Activated CD4-positive, alpha-beta T cell treated with anti-CD3 and anti-CD28 coated beads, Interleukin-2, amount 10 ng/mL, durations not matched to agents 7 days and 5 days (primary cell): ENCODE results near the gene MET. TPM values are rescaled to one million over a fixed set of nuclear protein-coding genes. Genes with fewer than 3 reads are reported as not detected.

Experiments
- CTCF ChIA-PET: fragments of 350-600 bp; sonication (Branson Sonifier 250); formaldehyde crosslinking; loops from one replicate; lab custom pipeline; 2021; ENCODE audit warnings: antibody characterized with exemption; lab: Charles Lee
- POLR2A ChIA-PET: fragments of 350-600 bp; sonication (Branson Sonifier 250); formaldehyde crosslinking; loops from one replicate; lab custom pipeline; 2021; ENCODE audit warnings: antibody characterized with exemption; lab: Charles Lee
- DNase-seq: peaks from one replicate; pipeline ENCODE4 v3.0.0-alpha.2; 2020
- H3K27ac Mint-ChIP-seq: one replicate; pipeline ENCODE4 v1.8.0; 2021; ENCODE audit warnings: mild to moderate bottlenecking, moderate library complexity, mixed read lengths
- H3K27me3 Mint-ChIP-seq: one replicate; pipeline ENCODE4 v1.8.0; 2021; ENCODE audit warnings: mixed read lengths
- H3K36me3 Mint-ChIP-seq: one replicate; pipeline ENCODE4 v1.8.0; 2021; ENCODE audit warnings: low read depth, mixed read lengths
- H3K4me1 Mint-ChIP-seq: one replicate; pipeline ENCODE4 v1.8.0; 2021; ENCODE audit warnings: mixed read lengths
- H3K4me3 Mint-ChIP-seq: one replicate; pipeline ENCODE4 v1.8.0; 2021; ENCODE audit warnings: mild to moderate bottlenecking, moderate library complexity, mixed read lengths
- H3K9me3 Mint-ChIP-seq: one replicate; pipeline ENCODE4 v1.8.0; 2021; ENCODE audit warnings: mixed read lengths
- total RNA-seq, 2 experiments: library from RNA; stranded (reverse); gene quantifications; one replicate each; pipeline ENCODE4 v1.2.3, GENCODE V29; 2021

MET gene
- total RNA-seq, 2 experiments from 2014 or later, result 0.21 to 0.22 TPM

DNA sequence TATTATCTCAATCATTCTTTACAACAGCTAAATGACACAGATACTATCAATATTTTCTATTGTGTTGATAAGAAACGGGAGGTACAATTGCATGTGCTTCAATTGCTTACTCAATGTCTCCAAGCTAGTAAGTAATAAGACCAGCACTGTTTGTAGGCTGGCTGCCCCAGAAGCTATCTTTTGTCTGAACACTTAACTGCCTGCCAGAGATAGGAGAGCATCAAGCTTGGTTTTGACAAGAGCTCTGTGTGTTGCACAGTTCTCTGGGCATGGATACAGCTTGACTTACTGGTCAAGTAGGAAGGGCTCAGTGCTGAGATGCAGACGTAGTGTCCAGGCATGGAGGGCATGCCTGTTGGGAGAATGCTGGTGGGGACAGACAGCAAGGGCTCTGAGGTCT lies 164.1 kb downstream of the MET start:
- no peak for DNase-seq

DNA sequence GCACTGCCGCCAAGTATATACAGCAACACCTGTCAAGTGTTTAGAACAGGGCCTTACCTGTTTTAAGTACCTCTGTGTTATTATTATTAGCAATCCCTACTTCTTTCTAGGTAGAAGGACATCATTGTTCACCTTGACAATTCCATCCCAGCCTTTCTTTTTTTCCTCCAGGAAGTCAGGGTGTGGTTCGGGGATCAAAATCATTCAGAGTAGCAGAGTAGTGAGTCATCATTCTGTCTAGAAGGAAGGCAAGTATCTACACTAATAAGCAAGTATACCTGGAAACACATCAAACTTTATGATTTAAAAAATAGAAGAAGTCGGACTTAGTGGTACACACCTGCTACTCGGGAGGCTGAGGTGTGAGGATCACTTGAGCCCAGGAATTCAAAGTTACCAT lies 164.9 kb downstream of the MET start:
- Mint-ChIP-seq H3K9me3 (no peaks in the 10 kb centered on the region), H3K36me3 (no peaks in the 10 kb centered on the region), H3K4me1 (no peaks in the 10 kb centered on the region), H3K27ac (no peak overlapping the region), H3K4me3 (no peak overlapping the region), H3K27me3 (peaks cover 12% of the 10 kb centered on the region)
- CTCF ChIA-PET, result no interaction called here
- POLR2A ChIA-PET, result no interaction called here
- DNase-seq, result no peak

More for the DNA sequence above, 164.1 kb downstream of the MET start:
- Mint-ChIP-seq H3K27ac (no peak overlapping the region), H3K4me1 (no peaks in the 10 kb centered on the region), H3K4me3 (no peak overlapping the region), H3K27me3 (peaks cover 8% of the 10 kb centered on the region), H3K36me3 (no peaks in the 10 kb centered on the region), H3K9me3 (no peaks in the 10 kb centered on the region)
- POLR2A ChIA-PET, result no interaction called here
- CTCF ChIA-PET, result no interaction called here

DNA sequence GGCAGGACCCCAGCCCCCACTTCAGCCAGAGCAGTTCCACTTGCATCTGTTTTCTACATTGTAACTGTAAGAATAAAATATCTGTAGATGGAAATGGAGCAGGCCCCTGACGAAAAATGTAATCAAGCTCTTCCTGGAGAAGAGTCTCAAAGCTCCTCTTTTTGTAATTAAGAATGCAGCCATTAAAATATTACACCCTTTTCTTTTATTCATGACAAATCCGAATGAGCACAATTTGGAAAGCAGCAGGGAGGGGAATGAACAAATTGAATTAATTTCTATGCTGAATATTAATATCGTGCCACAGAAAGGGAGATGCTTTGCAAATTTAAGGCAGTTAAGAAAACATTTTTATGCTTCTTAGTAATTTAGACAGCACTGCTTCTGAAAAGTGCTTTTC lies 165.6 kb downstream of the MET start:
- H3K27me3 Mint-ChIP-seq, result peaks cover 18% of the 10 kb centered on the region
- ChIA-PET CTCF (no interaction called here), POLR2A (no interaction called here)
- no peak overlapping the region for H3K4me3 Mint-ChIP-seq
- no peaks in the 10 kb centered on the region for H3K36me3 Mint-ChIP-seq
- H3K4me1 Mint-ChIP-seq, result no peaks in the 10 kb centered on the region
- H3K9me3 Mint-ChIP-seq, result no peaks in the 10 kb centered on the region
- no peak for DNase-seq
- no peak overlapping the region for H3K27ac Mint-ChIP-seq

DNA sequence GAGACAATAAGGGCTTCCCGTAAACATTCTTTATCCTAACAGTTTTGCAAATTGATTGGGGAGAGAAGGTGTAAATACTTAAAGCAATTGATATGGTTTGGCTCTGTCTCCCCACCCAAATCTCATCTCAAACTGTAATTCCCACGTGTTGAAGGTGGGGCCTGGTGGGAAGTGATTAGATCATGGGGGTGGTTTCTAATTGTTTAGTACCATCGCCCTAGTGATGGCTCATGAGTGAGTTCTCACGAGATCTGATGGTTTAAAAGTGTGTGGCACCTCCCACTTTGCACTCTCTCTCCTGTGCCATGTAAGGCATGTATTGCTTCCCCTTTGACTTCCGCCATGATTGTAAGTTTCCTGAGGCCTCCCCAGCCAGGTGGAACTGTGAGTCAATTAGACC lies 168.3 kb downstream of the MET start:
- ChIA-PET CTCF (no interaction called here), POLR2A (no interaction called here)
- H3K36me3 Mint-ChIP-seq, result no peaks in the 10 kb centered on the region
- peaks cover 31% of the 10 kb centered on the region for H3K27me3 Mint-ChIP-seq
- H3K9me3 Mint-ChIP-seq, result no peaks in the 10 kb centered on the region
- no peak overlapping the region for H3K4me3 Mint-ChIP-seq
- H3K27ac Mint-ChIP-seq, result no peak overlapping the region
- H3K4me1 Mint-ChIP-seq, result peaks cover 12% of the 10 kb centered on the region
- DNase-seq, result no peak

DNA sequence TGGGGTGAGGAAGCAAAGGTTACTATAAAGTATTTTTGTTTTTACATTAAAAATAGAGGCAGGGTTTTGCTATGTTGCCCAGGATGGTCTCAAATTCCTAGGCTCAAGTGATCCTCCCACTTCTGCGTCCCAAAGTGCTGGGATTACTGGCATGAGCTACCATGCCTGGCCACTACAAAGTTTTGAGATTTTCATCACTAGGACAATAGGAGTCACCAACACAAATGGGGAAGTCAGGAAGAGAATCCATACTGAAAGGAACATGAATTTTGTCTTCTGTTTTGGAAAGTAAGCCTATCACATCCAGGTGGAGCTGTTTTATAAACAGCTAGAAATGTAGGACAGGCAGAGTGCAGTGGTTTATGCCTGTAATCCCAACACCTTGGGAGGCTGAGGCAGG lies 170.4 kb downstream of the MET start:
- H3K9me3 Mint-ChIP-seq, result no peaks in the 10 kb centered on the region
- peaks cover 33% of the 10 kb centered on the region for H3K27me3 Mint-ChIP-seq
- no peak overlapping the region for H3K4me3 Mint-ChIP-seq
- ChIA-PET CTCF (no interaction called here), POLR2A (no interaction called here)
- no peak overlapping the region for H3K27ac Mint-ChIP-seq
- H3K4me1 Mint-ChIP-seq, result peaks cover 12% of the 10 kb centered on the region
- no peaks in the 10 kb centered on the region for H3K36me3 Mint-ChIP-seq
- no peak for DNase-seq

GRCh38 chr7:116843378-116843777 lies 171.4 kb downstream of the MET start:
- no peaks in the 10 kb centered on the region for H3K9me3 Mint-ChIP-seq
- CTCF ChIA-PET, result no interaction called here
- POLR2A ChIA-PET, result no interaction called here
- no peak for DNase-seq
- peaks cover 32% of the 10 kb centered on the region for H3K27me3 Mint-ChIP-seq
- H3K4me1 Mint-ChIP-seq, result peaks cover 12% of the 10 kb centered on the region
- peak overlapping the region; percentile 57 for H3K27ac Mint-ChIP-seq
- H3K36me3 Mint-ChIP-seq, result no peaks in the 10 kb centered on the region
- peak overlapping the region; percentile 5 for H3K4me3 Mint-ChIP-seq

Other genes with a start within 250 kb of the MET start
- not detected for gene CAV2, start 172.5 kb upstream of the MET start, total RNA-seq
- not detected for gene CAV1, start 147.2 kb upstream of the MET start, total RNA-seq
- 100 to 1,000 TPM; 134 to 182 TPM for gene CAPZA2, start 190.4 kb downstream of the MET start, total RNA-seq